B cell (primary cell): ENCODE measurements around the gene PRXL2B. TPM values are rescaled to one million over a fixed set of nuclear protein-coding genes. Genes with fewer than 3 reads are reported as not detected.
"Not testable (repeated sequence)": the region's sequence is repeated elsewhere in the genome, so short reads cannot be mapped to it uniquely, and the experiment has no call there.

Experiments used
- ATAC-seq: fragments of 200-7000 bp; cut with Tn5 transposase; one replicate; pipeline ENCODE4 v1.10.0; 2021; ENCODE audit warnings: low read depth, mild to moderate bottlenecking, moderate number of reproducible peaks, moderate library complexity
- CTCF ChIA-PET: fragments of 350-600 bp; sonication (Branson Sonifier 250); formaldehyde crosslinking; loops from one replicate; lab custom pipeline; 2021; ENCODE audit warnings: antibody characterized with exemption, inconsistent platforms; lab: Charles Lee
- POLR2A ChIA-PET: fragments of 350-600 bp; sonication (Branson Sonifier 250); formaldehyde crosslinking; loops from one replicate; lab custom pipeline; 2021; ENCODE audit warnings: antibody characterized with exemption; lab: Charles Lee
- DNase-seq: peaks from one replicate; pipeline ENCODE4 v3.0.0; 2013
- H2AFZ ChIP-seq: 2 replicates; pipeline ENCODE4 v1.6.1; 2012; ENCODE audit warnings: mild to moderate bottlenecking, low read depth, low read length; ENCODE audit not compliant: insufficient read depth, poor library complexity, severe bottlenecking
- H3K27ac ChIP-seq, 2 donors: 1 replicate in 1 of 2; 2 replicates in 1 of 2; pipeline ENCODE4 v1.5.1; 2012 to 2013; ENCODE audit warnings: low read length in 2 of 2, mild to moderate bottlenecking in 2 of 2, moderate library complexity in 1 of 2
- H3K27me3 ChIP-seq, 4 experiments: fragments of 200-600 bp in 1 of 4; sonication (generic) in 1 of 4; replicated peaks in 1 of 4; 1 replicate in 2 of 4; 2 replicates in 2 of 4; pipeline versions ENCODE4 v1.6.1 to v1.7.0; 2013 to 2016; ENCODE audit warnings: low read length in 3 of 4, mild to moderate bottlenecking in 2 of 4, mixed read lengths in 1 of 4, moderate library complexity in 1 of 4; ENCODE audit not compliant: insufficient read depth in 4 of 4, control insufficient read depth in 3 of 4; ENCODE audit errors: control extremely low read depth in 1 of 4
- H3K36me3 ChIP-seq, 2 experiments: replicated peaks in 1 of 2; 1 replicate in 1 of 2; 2 replicates in 1 of 2; pipeline versions ENCODE4 v1.6.1 to v1.7.1; 2013; ENCODE audit warnings: low read length in 1 of 2; ENCODE audit not compliant: insufficient read depth in 2 of 2, control insufficient read depth in 1 of 2; ENCODE audit errors: control extremely low read depth in 1 of 2, extremely low read depth in 1 of 2
- H3K4me1 ChIP-seq, 2 donors: fragments of 200-600 bp in 1 of 2; sonication (generic) in 1 of 2; 1 replicate in 1 of 2; 2 replicates in 1 of 2; pipeline versions ENCODE4 v1.5.1 to v1.6.1; 2013 to 2017; ENCODE audit warnings: low read length in 2 of 2; ENCODE audit not compliant: control insufficient read depth in 2 of 2, insufficient read depth in 2 of 2
- H3K4me2 ChIP-seq: replicated peaks from 2 replicates; pipeline ENCODE3; 2012; ENCODE audit warnings: mild to moderate bottlenecking, low read depth, low read length; ENCODE audit not compliant: poor library complexity, severe bottlenecking
- H3K4me3 ChIP-seq, 5 experiments: fragments of 200-600 bp in 1 of 5; sonication (generic) in 1 of 5; 1 replicate in 3 of 5; 2 replicates in 2 of 5; pipeline versions ENCODE4 v1.5.1 to v1.7.0; 2011 to 2016; ENCODE audit warnings: low read length in 4 of 5, mild to moderate bottlenecking in 4 of 5, low read depth in 2 of 5, control low read depth in 1 of 5, moderate library complexity in 1 of 5; ENCODE audit not compliant: insufficient read depth in 1 of 5; ENCODE audit errors: control extremely low read depth in 1 of 5, extremely low read depth in 1 of 5
- H3K79me2 ChIP-seq: fragments of 200-600 bp; sonication (generic); one replicate; pipeline ENCODE4 v1.6.0; 2016; ENCODE audit warnings: low read length; ENCODE audit not compliant: control insufficient read depth, insufficient read depth
- H3K9ac ChIP-seq: fragments of 200-600 bp; sonication (generic); 2 replicates; pipeline ENCODE4 v1.6.1; 2017; ENCODE audit warnings: mild to moderate bottlenecking, low read length, moderate library complexity
- H3K9me3 ChIP-seq, 3 donors: one replicate each; pipeline versions ENCODE4 v1.6.1 to v1.7.1; 2013; ENCODE audit warnings: low read length in 2 of 3; ENCODE audit not compliant: control insufficient read depth in 2 of 3, insufficient read depth in 1 of 3; ENCODE audit errors: control extremely low read depth in 1 of 3
- H4K20me1 ChIP-seq: 2 replicates; pipeline ENCODE4 v1.6.0; 2012; ENCODE audit warnings: mild to moderate bottlenecking, low read length; ENCODE audit not compliant: insufficient read depth, control insufficient read depth, poor library complexity, severe bottlenecking
- H3K27ac Mint-ChIP-seq: one replicate; pipeline ENCODE4 v1.8.0; 2021; ENCODE audit warnings: mixed read lengths
- H3K27me3 Mint-ChIP-seq: one replicate; pipeline ENCODE4 v1.8.0; 2021; ENCODE audit warnings: mixed read lengths
- H3K4me1 Mint-ChIP-seq: one replicate; pipeline ENCODE4 v1.8.0; 2021; ENCODE audit warnings: mixed read lengths
- H3K4me3 Mint-ChIP-seq: one replicate; pipeline ENCODE4 v1.8.0; 2021; ENCODE audit warnings: mixed read lengths
- H3K9me3 Mint-ChIP-seq: one replicate; pipeline ENCODE4 v1.8.0; 2022; ENCODE audit warnings: mixed read lengths; ENCODE audit not compliant: insufficient read depth
- EZH2 ChIP-seq: IDR thresholded peaks from 2 replicates; pipeline ENCODE4 v1.6.1; 2012; ENCODE audit warnings: borderline replicate concordance, low read depth, mild to moderate bottlenecking, moderate library complexity, low read length; ENCODE audit not compliant: insufficient read depth, poor library complexity, severe bottlenecking
- WGBS: methylation state at CpG from one replicate; pipeline ENCODE4 v1.1.5; 2013; ENCODE audit warnings: missing lambda C conversion rate; ENCODE audit not compliant: insufficient coverage; 5-methylcytosine and 5-hydroxymethylcytosine counted together
- intact Hi-C: fragments of 100-400 bp; cut with micrococcal nuclease; formaldehyde crosslinking; loops from one replicate; pipeline ENCODE4 v1.10.0; 2022
- polyA plus RNA-seq: library from polyadenylated mRNA; depleted of rRNA; stranded (reverse); fragments of >200 nt; gene quantifications from 2 replicates; pipeline ENCODE4 v1.2.3, GENCODE V29; 2012
- total RNA-seq, 2 donors: library from RNA; stranded (reverse); fragments of 120-200 nt in 1 of 2; gene quantifications; 1 replicate in 1 of 2; 2 replicates in 1 of 2; pipeline versions ENCODE4 v1.2.3 to v1.2.4, GENCODE V29; 2013 to 2022
- TF ChIP-seq, protein P1 (sequence below): fragments of 200-600 bp; IDR thresholded peaks from one replicate; pipeline ENCODE4 v1.8.0; 2022; ENCODE audit warnings: antibody characterized with exemption, mild to moderate bottlenecking

PRXL2B gene
- total and polyA plus RNA-seq, 2 donors (not counting 1 experiment from before 2014, with no cell fraction given): 13.0 to 27.0 TPM

DNA sequence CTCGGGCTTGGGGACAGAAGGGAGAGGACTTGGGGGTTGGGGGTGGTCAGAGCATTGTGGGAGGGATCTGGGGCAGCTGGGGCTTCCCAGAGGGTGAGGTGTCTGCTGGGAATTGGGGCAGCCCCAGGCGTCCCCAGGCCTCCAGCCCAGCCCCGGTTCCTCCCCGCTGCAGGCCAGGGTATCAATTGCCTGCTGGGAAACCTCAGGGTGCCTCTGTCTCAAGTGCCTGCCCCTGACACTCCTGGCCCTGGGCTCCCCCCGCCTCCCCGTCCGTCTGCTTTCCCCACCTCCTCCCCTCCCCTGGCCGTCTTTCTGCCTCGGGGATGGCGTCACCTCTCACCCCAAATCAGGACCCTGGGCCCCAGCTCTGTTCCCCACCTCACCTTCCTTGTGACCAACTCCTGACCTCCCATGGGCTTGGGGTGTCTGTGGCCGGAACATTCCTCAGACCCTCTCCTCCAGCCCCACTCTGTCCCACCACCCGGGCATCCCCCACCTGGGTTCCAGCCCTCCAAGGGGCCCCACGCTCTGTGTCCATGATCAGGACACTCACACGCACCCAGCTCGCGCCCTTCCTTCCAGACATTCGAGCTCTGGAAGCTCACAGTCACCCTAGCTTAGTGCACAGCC is 18.3 kb upstream of the PRXL2B start:
- H4K20me1 ChIP-seq, H3K27me3 ChIP-seq, H3K4me1 ChIP-seq, H3K4me2 ChIP-seq, H3K9me3 Mint-ChIP-seq, DNase-seq, H3K27me3 Mint-ChIP-seq, H3K4me3 Mint-ChIP-seq, CTCF ChIA-PET, H3K9me3 ChIP-seq, H3K36me3 ChIP-seq, H3K9ac ChIP-seq, H3K4me1 Mint-ChIP-seq, intact Hi-C loops, H3K4me3 ChIP-seq, H2AFZ ChIP-seq, H3K79me2 ChIP-seq, H3K27ac ChIP-seq, ATAC-seq, H3K27ac Mint-ChIP-seq, POLR2A ChIA-PET: not testable (repeated sequence)
- WGBS: 33% methylated on average over 3 of the region's 17 CpGs

DNA sequence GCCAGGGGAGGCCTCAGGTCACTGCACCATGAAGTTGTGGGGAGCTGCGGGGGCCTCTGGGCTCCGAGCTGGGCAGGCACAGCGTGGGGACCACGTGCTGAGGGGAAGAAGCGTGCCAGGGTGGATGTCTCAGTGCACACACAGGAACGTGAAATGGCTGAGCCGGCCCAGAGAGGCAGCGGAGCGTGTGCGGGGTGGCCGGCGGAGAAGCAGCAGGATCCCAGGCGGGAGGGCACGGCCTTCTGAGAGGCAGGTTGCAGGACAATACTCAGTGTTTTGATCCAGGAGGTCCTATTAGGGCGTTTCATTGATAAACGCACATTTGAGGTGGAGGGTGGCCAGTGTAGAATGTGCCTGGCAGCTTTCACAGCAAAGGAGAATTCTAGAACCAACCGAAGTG is 17.5 kb upstream of the PRXL2B start:
- Histone ChIP-seq H4K20me1 (peaks cover 8% of the 10 kb centered on the region), H3K27ac (no peak overlapping the region), H2AFZ (no peak overlapping the region), H3K9me3 (peaks cover 0 to 8% (median 0%) of the 10 kb centered on the region in 3 donors), H3K4me2 (no peak overlapping the region), H3K4me3 (no peak overlapping the region), H3K36me3 (no peaks in the 10 kb centered on the region), H3K4me1 (no peaks in the 10 kb centered on the region), H3K9ac (no peak overlapping the region), H3K79me2 (no peaks in the 10 kb centered on the region), H3K27me3 (no peaks in the 10 kb centered on the region)
- ATAC-seq: no peak
- no peak for DNase-seq
- CTCF ChIA-PET: no interaction called here
- intact Hi-C loops: no loop called here
- WGBS: 96% methylated on average over 10 of the region's 17 CpGs
- POLR2A ChIA-PET: no interaction called here
- H3K4me3 Mint-ChIP-seq: no peak overlapping the region
- peaks cover 8% of the 10 kb centered on the region for H3K4me1 Mint-ChIP-seq
- H3K27me3 Mint-ChIP-seq: no peaks in the 10 kb centered on the region
- peaks cover 7% of the 10 kb centered on the region for H3K9me3 Mint-ChIP-seq
- TF ChIP-seq EZH2: no peak
- TF ChIP-seq, protein P1, sequence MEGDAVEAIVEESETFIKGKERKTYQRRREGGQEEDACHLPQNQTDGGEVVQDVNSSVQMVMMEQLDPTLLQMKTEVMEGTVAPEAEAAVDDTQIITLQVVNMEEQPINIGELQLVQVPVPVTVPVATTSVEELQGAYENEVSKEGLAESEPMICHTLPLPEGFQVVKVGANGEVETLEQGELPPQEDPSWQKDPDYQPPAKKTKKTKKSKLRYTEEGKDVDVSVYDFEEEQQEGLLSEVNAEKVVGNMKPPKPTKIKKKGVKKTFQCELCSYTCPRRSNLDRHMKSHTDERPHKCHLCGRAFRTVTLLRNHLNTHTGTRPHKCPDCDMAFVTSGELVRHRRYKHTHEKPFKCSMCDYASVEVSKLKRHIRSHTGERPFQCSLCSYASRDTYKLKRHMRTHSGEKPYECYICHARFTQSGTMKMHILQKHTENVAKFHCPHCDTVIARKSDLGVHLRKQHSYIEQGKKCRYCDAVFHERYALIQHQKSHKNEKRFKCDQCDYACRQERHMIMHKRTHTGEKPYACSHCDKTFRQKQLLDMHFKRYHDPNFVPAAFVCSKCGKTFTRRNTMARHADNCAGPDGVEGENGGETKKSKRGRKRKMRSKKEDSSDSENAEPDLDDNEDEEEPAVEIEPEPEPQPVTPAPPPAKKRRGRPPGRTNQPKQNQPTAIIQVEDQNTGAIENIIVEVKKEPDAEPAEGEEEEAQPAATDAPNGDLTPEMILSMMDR: no peak
- H3K27ac Mint-ChIP-seq: no peak overlapping the region

DNA sequence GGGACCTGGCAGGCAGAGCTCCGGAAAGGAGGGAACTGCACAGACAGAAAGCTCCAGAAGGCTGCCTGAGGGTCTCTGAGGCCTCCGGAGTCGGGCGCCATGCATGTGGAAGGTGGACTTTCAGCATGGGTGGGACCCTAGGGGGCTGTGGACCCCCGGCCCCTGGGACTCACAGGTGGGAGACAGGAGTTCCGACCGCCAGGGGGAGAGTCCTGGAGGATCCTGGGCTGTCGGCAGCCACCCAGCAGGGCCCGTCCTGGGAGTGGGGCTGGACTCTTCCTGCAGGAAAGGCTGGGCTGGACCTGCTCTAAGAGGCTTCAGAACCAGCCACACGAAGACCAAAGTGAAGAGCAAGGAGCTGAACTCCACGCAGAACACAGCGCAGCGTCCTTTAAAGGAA is 16.9 kb upstream of the PRXL2B start:
- H3K9me3 Mint-ChIP-seq, H3K4me2 ChIP-seq, H3K4me1 ChIP-seq, intact Hi-C loops, H4K20me1 ChIP-seq, DNase-seq, CTCF ChIA-PET, H3K27me3 ChIP-seq, H3K27ac ChIP-seq, H3K9me3 ChIP-seq, H3K4me3 Mint-ChIP-seq, H3K36me3 ChIP-seq, H2AFZ ChIP-seq, H3K9ac ChIP-seq, H3K27ac Mint-ChIP-seq, ATAC-seq, H3K79me2 ChIP-seq, POLR2A ChIA-PET, H3K27me3 Mint-ChIP-seq, H3K4me3 ChIP-seq: not testable (repeated sequence)
- WGBS: 89% methylated on average over 12 of the region's 13 CpGs
- H3K4me1 Mint-ChIP-seq: peaks cover 10% of the 10 kb centered on the region
